A549 (cell line): ENCODE results near the gene ECEL1. TPM values are rescaled to one million over a fixed set of nuclear protein-coding genes. Genes with fewer than 3 reads are reported as not detected.

Source experiments
- ATAC-seq, 2 experiments: fragments of 200-7000 bp in 1 of 2; fragments of >200 bp in 1 of 2; cut with Nextera tagmentation in 1 of 2; cut with Tn5 transposase in 1 of 2; 3 replicates each; pipeline versions ENCODE4 v1.8.0 to v1.9.1; 2018 to 2020; ENCODE audit warnings: mild to moderate bottlenecking in 1 of 2, moderate library complexity in 1 of 2
- CTCF ChIA-PET: fragments of 300-600 bp; sonication (Branson Sonifier 250); formaldehyde crosslinking; extraction: SDS; loops from one replicate; lab custom pipeline; 2021; ENCODE audit warnings: antibody characterized with exemption, inconsistent platforms; lab: Yijun Ruan, JAX
- POLR2A ChIA-PET: fragments of 350-600 bp; formaldehyde crosslinking; extraction: SDS; loops from one replicate; lab custom pipeline; 2021; ENCODE audit warnings: antibody characterized with exemption, inconsistent platforms; lab: Yijun Ruan, JAX
- DNase-seq, 2 experiments: peaks; one replicate each; pipeline versions ENCODE4 v3.0.0 to v3.0.0-alpha.2; 2011 to 2016; ENCODE audit warnings: low read depth in 1 of 2, low spot score in 1 of 2
- FAIRE-seq: peaks from 2 replicates; lab custom pipeline; 2011; peaks lifted over from hg19 to GRCh38; lab: Jason Lieb, UNC
- H3K27ac ChIP-seq, 2 experiments: fragments of >200 bp; sonication (Bioruptor Twin); formaldehyde crosslinking; 3 replicates each; pipeline ENCODE4 v1.5.1; 2016 to 2017
- H3K4me1 ChIP-seq: fragments of >200 bp; sonication (Bioruptor Twin); formaldehyde crosslinking; 3 replicates; pipeline ENCODE4 v1.6.1; 2016
- H3K4me2 ChIP-seq: fragments of >200 bp; sonication (Bioruptor Twin); formaldehyde crosslinking; 3 replicates; pipeline ENCODE4 v1.6.1; 2016
- H3K4me3 ChIP-seq: fragments of >200 bp; sonication (Bioruptor Twin); formaldehyde crosslinking; 3 replicates; pipeline ENCODE4 v1.5.1; 2016
- H3K9me3 ChIP-seq: fragments of >200 bp; sonication (Bioruptor Twin); formaldehyde crosslinking; 3 replicates; pipeline ENCODE4 v1.6.1; 2016
- CBX2 ChIP-seq: fragments of 200-600 bp; sonication (generic); IDR thresholded peaks from 2 replicates; pipeline ENCODE4 v1.6.1; 2016; ENCODE audit warnings: low read depth, mild to moderate bottlenecking, borderline replicate concordance
- CEBPB ChIP-seq, 2 experiments: fragments of >200 bp in 1 of 2; sonication (Bioruptor Twin) in 1 of 2; formaldehyde crosslinking in 1 of 2; IDR thresholded peaks; 2 replicates each; pipeline ENCODE4 v1.6.1; 2012 to 2016
- EHMT2 ChIP-seq: fragments of 200-600 bp; sonication (generic); IDR thresholded peaks from 2 replicates; pipeline ENCODE4 v1.6.1; 2016; ENCODE audit warnings: antibody characterized with exemption, low read depth, mild to moderate bottlenecking, moderate library complexity
- HDAC2 ChIP-seq: fragments of 200-600 bp; sonication (generic); IDR thresholded peaks from 2 replicates; pipeline ENCODE4 v1.6.1; 2016
- HOXB5 ChIP-seq: fragments of 250-450 bp; sonication (Bioruptor Pico); IDR thresholded peaks from 2 replicates; pipeline ENCODE4 v1.5.0; 2020; ENCODE audit warnings: mild to moderate bottlenecking, moderate library complexity
- MYC ChIP-seq: IDR thresholded peaks from 2 replicates; pipeline ENCODE4 v1.6.1; 2012; ENCODE audit warnings: mild to moderate bottlenecking, inconsistent platforms, low read length, improper control_type of control experiment, borderline replicate concordance
- NR3C1 ChIP-seq: fragments of >200 bp; sonication (Bioruptor Twin); formaldehyde crosslinking; IDR thresholded peaks from 3 replicates; pipeline ENCODE4 v1.6.1; 2017
- PHF8 ChIP-seq: fragments of 200-600 bp; sonication (generic); IDR thresholded peaks from 2 replicates; pipeline ENCODE4 v1.6.1; 2016; ENCODE audit warnings: low read depth, mild to moderate bottlenecking, antibody characterized with exemption, moderate library complexity, borderline replicate concordance
- POLR2A ChIP-seq: IDR thresholded peaks from 2 replicates; pipeline ENCODE4 v1.6.1; 2012; ENCODE audit warnings: mild to moderate bottlenecking, low read length
- RNF2 ChIP-seq: fragments of 200-600 bp; sonication (generic); IDR thresholded peaks from 2 replicates; pipeline ENCODE4 v1.6.1; 2016; ENCODE audit warnings: low read depth, mild to moderate bottlenecking, antibody characterized with exemption, moderate library complexity, borderline replicate concordance
- SMC3 ChIP-seq: fragments of >200 bp; sonication (Bioruptor Twin); formaldehyde crosslinking; IDR thresholded peaks from 3 replicates; pipeline ENCODE4 v1.6.1; 2018; ENCODE audit warnings: inconsistent platforms
- ZFP36 ChIP-seq: fragments of 450-650 bp; IDR thresholded peaks from 2 replicates; pipeline ENCODE4 v1.6.1; 2014; ENCODE audit warnings: borderline replicate concordance; ENCODE audit not compliant: partially characterized antibody
- WGBS: methylation state at CpG from one replicate; pipeline ENCODE4 v1.1.6; 2017; ENCODE audit errors: missing lambda C conversion rate; 5-methylcytosine and 5-hydroxymethylcytosine counted together
- polyA plus RNA-seq, 4 experiments: library from polyadenylated mRNA; depleted of rRNA in 3 of 4; stranded (reverse); fragments of >200 nt; fragmentation: RNase III in 1 of 4; extraction: RNeasy Plus Mini Kit Qiagen cat#74134 plus additional on column Dnase treatment in 1 of 4; gene quantifications; 2 replicates in 3 of 4; 3 replicates in 1 of 4; pipeline ENCODE4 v1.2.3, GENCODE V29; 2011 to 2017
- TF ChIP-seq, protein P1 (sequence below): IDR thresholded peaks from 2 replicates; pipeline ENCODE4 v1.6.1; 2012; ENCODE audit warnings: low read depth, borderline replicate concordance
- TF ChIP-seq, protein P2 (sequence below): fragments of 200-600 bp; sonication (generic); IDR thresholded peaks from 2 replicates; pipeline ENCODE4 v1.6.1; 2016; ENCODE audit warnings: antibody characterized with exemption, mild to moderate bottlenecking, moderate library complexity

Gene ECEL1
- polyA plus RNA-seq, 2 of the 4 experiments (the other 2 are of a cell fraction), result 0.12 to 0.18 TPM

GRCh38 chr2:232494542-232494941 is 6.9 kb upstream of the ECEL1 start (continued):
- TF ChIP-seq HOXB5 (CRISPR knock-in tag) (no peak), HDAC2 (no peak), CBX2 (no peak), MYC (no peak)
- TF ChIP-seq, protein P1, sequence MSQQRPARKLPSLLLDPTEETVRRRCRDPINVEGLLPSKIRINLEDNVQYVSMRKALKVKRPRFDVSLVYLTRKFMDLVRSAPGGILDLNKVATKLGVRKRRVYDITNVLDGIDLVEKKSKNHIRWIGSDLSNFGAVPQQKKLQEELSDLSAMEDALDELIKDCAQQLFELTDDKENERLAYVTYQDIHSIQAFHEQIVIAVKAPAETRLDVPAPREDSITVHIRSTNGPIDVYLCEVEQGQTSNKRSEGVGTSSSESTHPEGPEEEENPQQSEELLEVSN, result no peak

DNA sequence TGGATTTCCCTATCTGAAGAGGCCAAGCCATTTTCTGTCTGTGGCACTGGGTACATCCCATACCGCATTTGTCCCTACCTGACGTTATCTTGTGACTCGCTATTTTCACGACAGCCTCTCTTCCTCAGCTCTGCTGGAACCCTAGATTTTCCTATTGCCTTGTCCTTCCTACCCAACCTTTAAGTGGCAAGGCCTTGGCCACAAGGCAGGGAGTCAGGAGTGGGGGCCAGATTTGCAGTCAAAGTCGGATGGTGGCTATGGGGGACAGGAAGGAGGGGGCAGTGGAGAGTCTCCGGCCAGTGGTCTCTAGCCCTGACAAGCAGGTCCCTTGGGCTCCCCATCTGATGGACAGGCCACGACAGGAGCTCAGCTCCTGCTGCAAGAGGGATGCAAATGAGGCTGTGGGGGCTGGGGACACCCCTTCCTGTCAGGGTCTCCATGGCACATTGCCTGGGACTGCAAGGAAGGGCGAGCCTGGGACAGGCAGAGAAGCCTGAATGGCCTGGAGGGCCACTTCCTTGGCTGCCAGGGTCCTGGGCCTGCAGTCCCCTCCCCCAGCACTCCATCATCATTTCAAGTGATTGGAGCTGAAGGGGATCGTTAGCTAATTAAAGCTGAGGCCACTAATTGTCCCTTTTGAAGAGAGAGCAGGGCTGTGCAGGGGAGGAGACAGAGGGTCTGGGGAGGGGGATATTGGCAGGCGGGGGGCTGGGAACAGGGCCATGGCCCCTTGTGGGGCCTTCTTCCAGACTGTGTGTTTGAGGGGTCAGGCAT is 6.3 kb upstream of the ECEL1 start:
- H3K4me2 ChIP-seq, result no peak overlapping the region
- WGBS, result 82% methylated on average over 6 of the region's 10 CpGs
- ATAC-seq, result no peak
- POLR2A ChIA-PET, result no interaction called here
- DNase-seq, result no peak
- TF ChIP-seq, protein P2, sequence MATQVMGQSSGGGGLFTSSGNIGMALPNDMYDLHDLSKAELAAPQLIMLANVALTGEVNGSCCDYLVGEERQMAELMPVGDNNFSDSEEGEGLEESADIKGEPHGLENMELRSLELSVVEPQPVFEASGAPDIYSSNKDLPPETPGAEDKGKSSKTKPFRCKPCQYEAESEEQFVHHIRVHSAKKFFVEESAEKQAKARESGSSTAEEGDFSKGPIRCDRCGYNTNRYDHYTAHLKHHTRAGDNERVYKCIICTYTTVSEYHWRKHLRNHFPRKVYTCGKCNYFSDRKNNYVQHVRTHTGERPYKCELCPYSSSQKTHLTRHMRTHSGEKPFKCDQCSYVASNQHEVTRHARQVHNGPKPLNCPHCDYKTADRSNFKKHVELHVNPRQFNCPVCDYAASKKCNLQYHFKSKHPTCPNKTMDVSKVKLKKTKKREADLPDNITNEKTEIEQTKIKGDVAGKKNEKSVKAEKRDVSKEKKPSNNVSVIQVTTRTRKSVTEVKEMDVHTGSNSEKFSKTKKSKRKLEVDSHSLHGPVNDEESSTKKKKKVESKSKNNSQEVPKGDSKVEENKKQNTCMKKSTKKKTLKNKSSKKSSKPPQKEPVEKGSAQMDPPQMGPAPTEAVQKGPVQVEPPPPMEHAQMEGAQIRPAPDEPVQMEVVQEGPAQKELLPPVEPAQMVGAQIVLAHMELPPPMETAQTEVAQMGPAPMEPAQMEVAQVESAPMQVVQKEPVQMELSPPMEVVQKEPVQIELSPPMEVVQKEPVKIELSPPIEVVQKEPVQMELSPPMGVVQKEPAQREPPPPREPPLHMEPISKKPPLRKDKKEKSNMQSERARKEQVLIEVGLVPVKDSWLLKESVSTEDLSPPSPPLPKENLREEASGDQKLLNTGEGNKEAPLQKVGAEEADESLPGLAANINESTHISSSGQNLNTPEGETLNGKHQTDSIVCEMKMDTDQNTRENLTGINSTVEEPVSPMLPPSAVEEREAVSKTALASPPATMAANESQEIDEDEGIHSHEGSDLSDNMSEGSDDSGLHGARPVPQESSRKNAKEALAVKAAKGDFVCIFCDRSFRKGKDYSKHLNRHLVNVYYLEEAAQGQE, result no peak
- TF ChIP-seq POLR2A (no peak), PHF8 (no peak)
- TF ChIP-seq, all 56 proteins: peak for 0
- FAIRE-seq, result no peak
- Histone ChIP-seq H3K4me1 (no peaks in the 10 kb centered on the region), H3K4me3 (no peak overlapping the region), H3K27ac (no peak overlapping the region), H3K9me3 (no peaks in the 10 kb centered on the region)
- CTCF ChIA-PET, result interaction anchor here (1.0 to 1.1 kb wide), 2 partner anchors 28 to 47 kb away, joined by 3 to 4 read pairs; no protein-coding TSS in a partner anchor

DNA sequence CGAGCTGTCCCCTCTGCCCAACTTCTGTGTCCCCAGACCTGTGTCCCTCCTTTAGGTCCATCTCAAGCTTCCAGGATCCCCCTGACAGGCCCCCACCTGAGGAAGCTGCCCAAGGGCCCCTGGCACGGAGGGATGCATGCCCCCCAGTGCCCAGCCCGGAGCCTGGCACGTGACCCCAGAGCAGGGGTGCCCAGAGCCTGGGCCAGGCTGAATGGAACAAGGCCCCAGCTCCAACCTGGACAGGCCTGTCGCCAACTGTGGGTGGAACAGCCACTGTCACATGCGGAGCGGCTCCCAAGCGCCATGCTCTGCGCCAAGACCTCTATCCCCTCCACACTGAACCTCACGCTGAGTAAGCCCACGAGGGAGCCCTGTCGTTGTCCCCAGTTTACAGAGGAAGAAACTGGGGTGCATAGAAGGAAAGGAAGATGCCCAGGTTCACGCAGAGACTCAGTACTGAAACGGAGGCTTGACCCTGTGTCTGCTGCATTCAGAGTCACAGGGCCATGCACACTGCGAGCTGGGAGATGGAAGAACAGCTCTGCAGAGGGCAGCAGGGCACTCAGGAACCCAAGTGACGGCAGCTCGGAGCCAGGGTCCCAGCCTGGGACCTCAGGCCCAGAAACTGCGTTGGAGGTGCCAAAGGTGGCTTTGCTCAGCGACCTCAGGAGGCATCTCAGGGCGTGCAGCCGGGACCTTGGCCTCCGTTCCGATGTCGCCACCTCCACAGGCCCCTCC is 5.5 kb upstream of the ECEL1 start:
- ChIA-PET CTCF (interaction anchor here (1.0 to 1.1 kb wide), 2 partner anchors 29 to 46 kb away, joined by 3 to 4 read pairs; no protein-coding TSS in a partner anchor), POLR2A (no interaction called here)
- no peak overlapping the region for H3K27ac ChIP-seq

GRCh38 chr2:232492236-232492848 is 4.7 kb upstream of the ECEL1 start:
- H3K4me3 ChIP-seq, result no peak overlapping the region
- no peak overlapping the region for H3K4me2 ChIP-seq
- ChIA-PET POLR2A (no interaction called here), CTCF (no interaction called here)
- no peak for ATAC-seq
- H3K9me3 ChIP-seq, result no peaks in the 10 kb centered on the region
- no peak overlapping the region for H3K27ac ChIP-seq
- TF ChIP-seq PHF8 (no peak), EHMT2 (no peak), CEBPB (IDR thresholded peaks at IDR 0.05) (no peak), ZFP36 (no peak)
- FAIRE-seq, result no peak
- WGBS, result 61% methylated on average over 8 of the region's 8 CpGs
- H3K4me1 ChIP-seq, result peaks cover under 1% of the 10 kb centered on the region; the same call in 1 of the 3 replicates
- DNase-seq, result no peak

More for the DNA sequence above, 5.5 kb upstream of the ECEL1 start:
- H3K4me3 ChIP-seq, result no peak overlapping the region
- no peaks in the 10 kb centered on the region for H3K4me1 ChIP-seq
- ATAC-seq (no peak), DNase-seq (no peak), FAIRE-seq (no peak)
- no peak overlapping the region for H3K4me2 ChIP-seq
- 67% methylated on average over 23 of the region's 24 CpGs for WGBS
- TF ChIP-seq RNF2, result no peak
- TF ChIP-seq SMC3, result no peak
- no peak for TF ChIP-seq NR3C1
- H3K9me3 ChIP-seq, result no peaks in the 10 kb centered on the region
